Measurements from ENCODE around the gene NCOR1.

NCOR1 gene

DNA sequence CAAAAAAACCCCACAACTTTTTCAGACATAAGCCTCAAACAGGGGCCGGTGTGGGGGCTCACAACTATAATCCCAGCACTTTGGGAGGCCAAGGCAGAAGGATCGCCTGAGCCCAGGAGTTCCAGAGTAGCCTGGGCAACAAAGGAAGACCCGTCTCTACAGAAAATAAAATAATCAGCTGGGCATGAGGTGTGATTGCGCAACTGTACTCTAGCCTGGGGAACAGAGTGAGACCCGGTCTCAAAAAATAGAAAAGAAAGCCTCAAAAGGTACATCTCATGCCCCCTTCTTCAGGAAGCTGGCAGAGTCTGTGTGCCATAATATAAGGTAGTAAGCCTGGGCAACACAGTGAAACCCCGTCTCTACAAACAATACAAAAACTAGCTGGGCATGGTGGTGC, 219.0 kb downstream of the NCOR1 start:
- no peaks in the 10 kb centered on the region for H3K4me1 ChIP-seq (ENCODE audit: control insufficient read depth, low read depth, low read length)
- no peak overlapping the region for H3K4me3 ChIP-seq (ENCODE audit: low read length)
- no peaks in the 10 kb centered on the region for H3K9me3 ChIP-seq (ENCODE audit: control insufficient read depth, low read depth, low read length)
- H3K36me3 ChIP-seq (ENCODE audit: control insufficient read depth, low read depth, low read length), result no peaks in the 10 kb centered on the region
- H3K27me3 ChIP-seq (ENCODE audit: control insufficient read depth, insufficient read depth, low read length), result no peaks in the 10 kb centered on the region
- no peak overlapping the region for H3K27ac ChIP-seq (ENCODE audit: low read length)
- no peak overlapping the region for H3K9ac ChIP-seq (ENCODE audit: low read length)

DNA sequence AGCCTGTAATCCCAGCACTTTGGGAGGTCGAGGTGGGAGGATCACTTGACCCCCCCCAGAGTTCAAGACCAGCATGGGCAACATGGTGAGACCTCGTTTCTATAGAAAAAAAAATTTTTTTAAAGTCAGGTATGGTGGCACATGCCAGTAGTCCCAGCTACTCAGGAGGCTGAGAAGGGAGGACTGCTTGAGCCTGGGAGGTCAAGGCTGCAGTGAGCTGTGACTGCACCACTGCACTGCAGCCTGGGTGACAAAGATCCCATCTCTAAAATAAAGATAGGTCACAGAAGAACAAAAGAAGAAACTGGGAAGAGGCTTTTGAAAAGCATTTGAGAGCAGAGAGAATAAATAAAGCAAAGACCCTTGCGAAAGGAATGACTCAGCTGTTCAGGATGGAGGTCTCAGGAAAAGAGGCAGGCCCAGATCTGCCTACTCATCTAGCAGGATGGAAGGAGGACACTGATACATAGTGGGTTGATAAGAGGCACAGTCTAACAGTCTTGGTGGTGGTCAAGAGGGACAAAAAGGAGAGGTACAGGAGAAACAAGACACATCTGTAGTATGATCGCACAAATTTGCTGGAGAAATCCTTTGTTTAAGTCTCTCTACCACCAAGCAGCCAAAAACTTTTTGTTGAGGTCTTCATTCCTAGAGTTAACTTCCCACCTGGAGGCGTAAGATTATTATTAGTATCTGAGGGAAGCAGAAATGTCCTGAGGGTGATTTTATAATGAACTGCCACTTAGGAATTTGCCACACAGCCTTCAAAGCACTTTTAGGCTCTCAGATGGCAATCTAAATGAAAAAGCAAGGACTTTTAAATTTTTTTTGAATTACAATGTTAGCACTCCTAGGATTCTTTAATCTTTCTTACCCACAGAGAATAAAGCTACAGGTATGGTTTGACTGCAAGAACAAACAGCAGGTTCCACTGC, 233.4 kb downstream of the NCOR1 start:
- no peaks in the 10 kb centered on the region for H3K9me3 ChIP-seq (ENCODE audit: control insufficient read depth, low read depth, low read length)
- H3K4me3 ChIP-seq (ENCODE audit: low read length), result no peak overlapping the region
- peaks cover 4% of the 10 kb centered on the region for H3K4me1 ChIP-seq (ENCODE audit: control insufficient read depth, low read depth, low read length)
- H3K27ac ChIP-seq (ENCODE audit: low read length), result no peak overlapping the region
- H3K27me3 ChIP-seq (ENCODE audit: control insufficient read depth, insufficient read depth, low read length), result no peaks in the 10 kb centered on the region
- peaks cover 48% of the 10 kb centered on the region for H3K36me3 ChIP-seq (ENCODE audit: control insufficient read depth, low read depth, low read length)
- H3K9ac ChIP-seq (ENCODE audit: low read length), result no peak overlapping the region

DNA sequence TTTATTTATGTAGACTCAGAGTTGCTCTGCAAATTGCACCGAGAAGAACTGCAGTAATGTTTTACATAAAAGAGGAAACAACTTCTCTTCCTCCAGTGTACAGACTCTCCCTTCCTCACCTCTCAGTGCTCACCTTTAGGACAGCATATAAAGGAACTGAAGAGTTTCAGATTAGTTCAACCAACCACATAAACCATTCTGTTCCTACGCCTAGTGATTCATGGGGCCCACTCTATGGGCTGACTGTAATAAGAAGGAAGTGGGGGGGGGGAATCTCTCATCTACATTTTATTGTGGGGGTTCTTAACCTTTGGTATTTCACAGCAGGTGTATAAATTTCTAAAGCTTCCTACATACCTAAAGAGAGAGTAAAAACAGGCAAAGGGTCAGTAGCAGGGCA, 234.1 kb downstream of the NCOR1 start:
- peaks cover 41% of the 10 kb centered on the region for H3K36me3 ChIP-seq (ENCODE audit: control insufficient read depth, low read depth, low read length)
- H3K4me1 ChIP-seq (ENCODE audit: control insufficient read depth, low read depth, low read length), result peaks cover 4% of the 10 kb centered on the region
- H3K9me3 ChIP-seq (ENCODE audit: control insufficient read depth, low read depth, low read length), result no peaks in the 10 kb centered on the region
- H3K27ac ChIP-seq (ENCODE audit: low read length), result no peak overlapping the region
- H3K4me3 ChIP-seq (ENCODE audit: low read length), result no peak overlapping the region
- no peak overlapping the region for H3K9ac ChIP-seq (ENCODE audit: low read length)
- H3K27me3 ChIP-seq (ENCODE audit: control insufficient read depth, insufficient read depth, low read length), result no peaks in the 10 kb centered on the region

Measured in iPS-18a (cell line).